ENCODE results near the gene WDFY4. TPM values are rescaled to one million over a fixed set of nuclear protein-coding genes. Genes with fewer than 3 reads are reported as not detected.

The WDFY4 gene
- total RNA-seq, 1 donor, result not detected

GRCh38 chr10:48945441-48946130 is 260.9 kb downstream of the WDFY4 start:
- DNase-seq (ENCODE audit: low read depth), result no peak

GRCh38 chr10:48946332-48946731 is 261.7 kb downstream of the WDFY4 start:
- TF ChIP-seq, protein P1, sequence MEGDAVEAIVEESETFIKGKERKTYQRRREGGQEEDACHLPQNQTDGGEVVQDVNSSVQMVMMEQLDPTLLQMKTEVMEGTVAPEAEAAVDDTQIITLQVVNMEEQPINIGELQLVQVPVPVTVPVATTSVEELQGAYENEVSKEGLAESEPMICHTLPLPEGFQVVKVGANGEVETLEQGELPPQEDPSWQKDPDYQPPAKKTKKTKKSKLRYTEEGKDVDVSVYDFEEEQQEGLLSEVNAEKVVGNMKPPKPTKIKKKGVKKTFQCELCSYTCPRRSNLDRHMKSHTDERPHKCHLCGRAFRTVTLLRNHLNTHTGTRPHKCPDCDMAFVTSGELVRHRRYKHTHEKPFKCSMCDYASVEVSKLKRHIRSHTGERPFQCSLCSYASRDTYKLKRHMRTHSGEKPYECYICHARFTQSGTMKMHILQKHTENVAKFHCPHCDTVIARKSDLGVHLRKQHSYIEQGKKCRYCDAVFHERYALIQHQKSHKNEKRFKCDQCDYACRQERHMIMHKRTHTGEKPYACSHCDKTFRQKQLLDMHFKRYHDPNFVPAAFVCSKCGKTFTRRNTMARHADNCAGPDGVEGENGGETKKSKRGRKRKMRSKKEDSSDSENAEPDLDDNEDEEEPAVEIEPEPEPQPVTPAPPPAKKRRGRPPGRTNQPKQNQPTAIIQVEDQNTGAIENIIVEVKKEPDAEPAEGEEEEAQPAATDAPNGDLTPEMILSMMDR (IDR thresholded peaks at IDR 0.05; ENCODE audit: insufficient read depth, low read length), result no peak
- no peak for DNase-seq (ENCODE audit: low read depth)
- H3K4me3 ChIP-seq (ENCODE audit: low read depth, low read length), result no peak overlapping the region

More at GRCh38 chr10:48945441-48946130, 260.9 kb downstream of the WDFY4 start:
- TF ChIP-seq, protein P1 (IDR thresholded peaks at IDR 0.05; ENCODE audit: insufficient read depth, low read length), result no peak
- no peak overlapping the region for H3K4me3 ChIP-seq (ENCODE audit: low read depth, low read length)

- H3K4me3 ChIP-seq (ENCODE audit: low read depth, low read length), result no peak overlapping the region
- TF ChIP-seq, protein P1 (IDR thresholded peaks at IDR 0.05; ENCODE audit: insufficient read depth, low read length), result no peak
- DNase-seq (ENCODE audit: low read depth), result peak; percentile 14
Observed at GRCh38 chr10:48946891-48947500, 262.3 kb downstream of the WDFY4 start.

DNA sequence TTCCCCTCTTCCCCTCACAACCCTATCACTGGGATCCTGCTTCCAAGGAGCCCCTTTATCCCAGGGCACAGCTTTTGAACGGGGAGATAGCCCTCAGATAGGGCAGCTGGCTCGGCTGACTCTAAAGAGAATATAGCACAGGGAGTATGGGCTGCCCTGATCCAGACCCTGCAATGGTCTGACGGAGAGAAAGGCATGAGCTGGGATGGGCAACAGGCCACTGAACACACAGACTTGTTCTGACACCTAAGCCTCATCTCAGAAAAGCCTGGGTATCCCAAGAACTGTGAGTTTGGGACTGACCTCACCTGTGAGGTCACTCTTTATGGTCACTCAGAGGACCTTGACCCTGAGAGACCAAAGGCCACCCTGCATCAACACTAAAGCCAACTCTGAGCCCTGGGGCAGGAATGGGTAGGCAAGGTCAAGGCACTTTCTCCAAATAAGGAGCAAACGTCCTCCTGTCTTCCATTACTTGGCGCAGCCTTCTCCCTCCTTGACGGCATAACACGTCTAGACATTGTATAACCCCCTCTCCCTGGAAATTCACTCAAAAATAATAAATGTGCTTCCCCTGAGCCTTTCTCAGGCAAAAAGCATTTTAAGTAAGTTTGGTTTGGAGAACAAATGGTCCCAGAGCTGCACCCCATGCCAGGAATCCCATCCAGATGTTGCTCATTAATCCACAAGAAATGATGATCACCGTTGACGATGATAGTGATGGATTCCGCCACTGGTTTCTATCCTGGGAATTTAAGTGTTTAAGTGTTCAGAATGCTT is 263.2 kb downstream of the WDFY4 start:
- no peak for DNase-seq (ENCODE audit: low read depth)
- no peak overlapping the region for H3K4me3 ChIP-seq (ENCODE audit: low read depth, low read length)
- TF ChIP-seq, protein P1 (IDR thresholded peaks at IDR 0.05; ENCODE audit: insufficient read depth, low read length), result no peak

GRCh38 chr10:48948470-48949037 is 263.9 kb downstream of the WDFY4 start:
- TF ChIP-seq, protein P1 (IDR thresholded peaks at IDR 0.05; ENCODE audit: insufficient read depth, low read length), result no peak
- DNase-seq (ENCODE audit: low read depth), result no peak
- H3K4me3 ChIP-seq (ENCODE audit: low read depth, low read length), result no peak overlapping the region

DNA sequence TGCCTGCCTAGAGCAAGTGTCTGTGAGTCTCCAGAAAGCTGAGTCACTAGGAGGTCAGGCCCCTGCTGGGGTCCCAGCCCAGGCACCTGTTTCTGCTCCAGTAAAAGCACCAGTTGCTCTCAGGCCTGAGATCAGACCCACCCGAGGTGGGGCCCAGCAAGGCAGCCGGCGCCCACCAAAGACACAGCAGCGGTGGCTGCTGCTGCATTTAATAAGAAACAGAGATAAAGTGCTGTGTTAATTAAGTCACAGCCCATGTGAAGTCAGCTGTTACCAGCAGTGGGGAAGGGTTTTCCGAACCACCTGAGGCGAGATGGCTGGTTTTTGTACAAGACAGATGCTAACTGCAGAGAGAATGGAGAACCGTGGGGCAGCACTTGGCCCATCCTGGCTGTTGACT is 267.0 kb downstream of the WDFY4 start:
- TF ChIP-seq, protein P1 (IDR thresholded peaks at IDR 0.05; ENCODE audit: insufficient read depth, low read length), result no peak
- no peak for DNase-seq (ENCODE audit: low read depth)
- H3K4me3 ChIP-seq (ENCODE audit: low read depth, low read length), result no peak overlapping the region

All from fibroblast of the aortic adventitia (primary cell).